K562 (cell line): ENCODE data around the gene OR2C1. TPM values are rescaled to one million over a fixed set of nuclear protein-coding genes. Genes with fewer than 3 reads are reported as not detected.

Experiments
- ARID1B ChIP-seq: fragments of 450-650 bp; IDR thresholded peaks from 2 replicates; pipeline ENCODE4 v1.6.1; 2016; ENCODE audit warnings: antibody characterized with exemption, mild to moderate bottlenecking, inconsistent platforms
- ATF7 ChIP-seq: fragments of 450-650 bp; IDR thresholded peaks from 2 replicates; pipeline ENCODE4 v1.7.1; 2014; ENCODE audit warnings: mild to moderate bottlenecking, moderate library complexity
- CTBP1 ChIP-seq: fragments of 450-650 bp; IDR thresholded peaks from 2 replicates; pipeline ENCODE4 v1.6.1; 2016; ENCODE audit warnings: borderline replicate concordance
- EP300 ChIP-seq: IDR thresholded peaks from 2 replicates; pipeline ENCODE4 v1.6.1; 2012; ENCODE audit warnings: low read length, improper control_type of control experiment
- ESRRA ChIP-seq: fragments of 450-650 bp; IDR thresholded peaks from 2 replicates; pipeline ENCODE4 v1.6.1; 2014; ENCODE audit warnings: low read depth, mild to moderate bottlenecking, moderate library complexity, borderline replicate concordance
- GTF2A2 ChIP-seq: IDR thresholded peaks from 2 replicates; pipeline ENCODE4 v1.6.1; 2016; ENCODE audit warnings: mild to moderate bottlenecking, missing genetic modification characterization, missing compliant biosample characterization
- HDAC2 ChIP-seq: fragments of 450-650 bp; IDR thresholded peaks from 2 replicates; pipeline ENCODE4 v1.6.1; 2016; ENCODE audit warnings: mild to moderate bottlenecking
- HDGF ChIP-seq: fragments of 450-650 bp; IDR thresholded peaks from 2 replicates; pipeline ENCODE4 v1.6.1; 2016
- ILF3 ChIP-seq: fragments of 450-650 bp; IDR thresholded peaks from 2 replicates; pipeline ENCODE4 v1.6.1; 2018; ENCODE audit warnings: antibody characterized with exemption, mild to moderate bottlenecking, moderate library complexity, borderline replicate concordance
- IRF2 ChIP-seq: sonication (generic); formaldehyde crosslinking; IDR thresholded peaks from 2 replicates; pipeline ENCODE4 v1.8.1; 2022; ENCODE audit warnings: mild to moderate bottlenecking, missing genetic modification reagents
- MBD2 ChIP-seq: sonication (generic); IDR thresholded peaks from 2 replicates; pipeline ENCODE4 v1.6.1; 2016; ENCODE audit warnings: low read depth, borderline replicate concordance
- NR2C2 ChIP-seq, 2 experiments: fragments of 200-800 bp in 1 of 2; sonication (Bioruptor generic) in 1 of 2; sonication (generic) in 1 of 2; formaldehyde crosslinking in 1 of 2; IDR thresholded peaks; 2 replicates each; pipeline versions ENCODE4 v1.6.1 to v1.8.0; 2016 to 2022; ENCODE audit warnings: mild to moderate bottlenecking in 1 of 2, missing compliant biosample characterization in 1 of 2, missing genetic modification characterization in 1 of 2, missing genetic modification reagents in 1 of 2
- OTX1 ChIP-seq: fragments of 450-650 bp; formaldehyde crosslinking; IDR thresholded peaks from 2 replicates; pipeline ENCODE4 v1.4.0; 2022; ENCODE audit warnings: mild to moderate bottlenecking
- PHTF2 ChIP-seq: fragments of 250-450 bp; sonication (Bioruptor Pico); IDR thresholded peaks from 2 replicates; pipeline ENCODE4 v1.5.0; 2021; ENCODE audit warnings: mild to moderate bottlenecking
- PML ChIP-seq: IDR thresholded peaks from 2 replicates; pipeline ENCODE4 v1.6.1; 2012; ENCODE audit warnings: low read length, inconsistent platforms
- RNF2 ChIP-seq: sonication (generic); IDR thresholded peaks from 2 replicates; pipeline ENCODE4 v1.6.1; 2016
- STAT5A ChIP-seq: IDR thresholded peaks from 2 replicates; pipeline ENCODE4 v1.6.1; 2012; ENCODE audit warnings: low read length, inconsistent platforms, borderline replicate concordance
- TBP ChIP-seq: optimal IDR thresholded peaks from 2 replicates; pipeline ENCODE3; 2011; ENCODE audit warnings: low read depth, low read length, improper control_type of control experiment
- TCF7 ChIP-seq: sonication (generic); IDR thresholded peaks from 2 replicates; pipeline ENCODE4 v1.6.1; 2016; ENCODE audit warnings: antibody characterized with exemption, borderline replicate concordance
- ZBED1 ChIP-seq: IDR thresholded peaks from 2 replicates; pipeline ENCODE4 v1.6.1; 2014
- ZC3H11A ChIP-seq: IDR thresholded peaks from 2 replicates; pipeline ENCODE4 v1.6.1; 2012; ENCODE audit warnings: low read depth, low read length, improper control_type of control experiment
- ZNF239 ChIP-seq: fragments of 250-450 bp; sonication (Bioruptor Pico); IDR thresholded peaks from 2 replicates; pipeline ENCODE4 v1.4.0; 2020; ENCODE audit warnings: mild to moderate bottlenecking
- polyA plus RNA-seq, 8 experiments: library from polyadenylated mRNA; depleted of rRNA in 4 of 8; stranded (reverse) in 5 of 8; unstranded in 3 of 8; fragments of >200 nt; fragmentation: Nextera tagmentation in 2 of 8; fragmentation: Illumina TruSeq in 1 of 8; extraction: Ambion mirVana in 2 of 8; extraction: Trizol in 1 of 8; gene quantifications; 2 replicates each; pipeline versions ENCODE4 v1.2.1 to v1.2.3, GENCODE V29; 2011 to 2014; ENCODE audit warnings: inconsistent platforms in 1 of 8, missing spikeins in 1 of 8
- total RNA-seq, 7 experiments: library from RNA; depleted of rRNA in 6 of 7; stranded (reverse); fragments of >200 nt in 6 of 7; fragmentation: Illumina TruSeq in 2 of 7; extraction: Trizol in 2 of 7; gene quantifications; 2 replicates each; pipeline versions ENCODE4 v1.2.1 to v1.2.3, GENCODE V29; 2011 to 2021; ENCODE audit warnings: low replicate concordance in 1 of 7
- TF ChIP-seq, protein P1 (sequence below): fragments of 200-800 bp; sonication (Bioruptor generic); IDR thresholded peaks from 2 replicates; pipeline ENCODE4 v1.6.1; 2016; ENCODE audit warnings: missing genetic modification characterization, missing compliant biosample characterization

Gene OR2C1
- total and polyA plus RNA-seq, 9 of the 15 experiments (the other 6 are each of a cell fraction or from before 2014, with no cell fraction given) = not detected

DNA sequence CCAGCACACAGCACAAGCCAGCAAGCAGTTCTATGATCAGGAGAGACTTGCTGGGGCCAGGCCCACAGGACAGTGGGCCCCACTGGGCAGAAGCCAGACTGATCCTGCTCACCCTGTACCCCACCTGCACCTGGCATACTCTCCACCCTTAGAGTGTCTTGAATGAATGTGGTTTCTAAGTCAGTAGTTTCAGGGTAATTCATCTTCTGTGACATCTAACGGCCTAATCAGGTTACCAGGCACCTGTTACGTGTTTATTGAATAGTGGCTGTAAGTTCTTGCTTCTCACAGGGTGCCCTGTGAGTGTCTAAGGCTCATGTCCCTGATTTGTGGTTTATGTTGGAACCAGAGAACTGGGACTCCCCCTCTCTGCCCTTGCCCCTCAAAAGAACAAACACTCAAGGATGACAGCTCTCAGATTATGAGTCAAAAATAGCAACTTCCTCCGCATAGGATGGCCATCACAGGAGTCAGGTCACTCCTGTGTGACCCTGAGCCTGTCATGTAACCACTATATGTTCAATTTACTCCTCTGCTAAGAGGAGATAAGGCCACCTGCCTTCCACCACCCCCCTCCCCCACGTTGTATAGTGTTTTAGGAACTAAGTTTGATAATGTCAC is 7.0 kb upstream of the OR2C1 start (continued):
- TF ChIP-seq, protein P1, sequence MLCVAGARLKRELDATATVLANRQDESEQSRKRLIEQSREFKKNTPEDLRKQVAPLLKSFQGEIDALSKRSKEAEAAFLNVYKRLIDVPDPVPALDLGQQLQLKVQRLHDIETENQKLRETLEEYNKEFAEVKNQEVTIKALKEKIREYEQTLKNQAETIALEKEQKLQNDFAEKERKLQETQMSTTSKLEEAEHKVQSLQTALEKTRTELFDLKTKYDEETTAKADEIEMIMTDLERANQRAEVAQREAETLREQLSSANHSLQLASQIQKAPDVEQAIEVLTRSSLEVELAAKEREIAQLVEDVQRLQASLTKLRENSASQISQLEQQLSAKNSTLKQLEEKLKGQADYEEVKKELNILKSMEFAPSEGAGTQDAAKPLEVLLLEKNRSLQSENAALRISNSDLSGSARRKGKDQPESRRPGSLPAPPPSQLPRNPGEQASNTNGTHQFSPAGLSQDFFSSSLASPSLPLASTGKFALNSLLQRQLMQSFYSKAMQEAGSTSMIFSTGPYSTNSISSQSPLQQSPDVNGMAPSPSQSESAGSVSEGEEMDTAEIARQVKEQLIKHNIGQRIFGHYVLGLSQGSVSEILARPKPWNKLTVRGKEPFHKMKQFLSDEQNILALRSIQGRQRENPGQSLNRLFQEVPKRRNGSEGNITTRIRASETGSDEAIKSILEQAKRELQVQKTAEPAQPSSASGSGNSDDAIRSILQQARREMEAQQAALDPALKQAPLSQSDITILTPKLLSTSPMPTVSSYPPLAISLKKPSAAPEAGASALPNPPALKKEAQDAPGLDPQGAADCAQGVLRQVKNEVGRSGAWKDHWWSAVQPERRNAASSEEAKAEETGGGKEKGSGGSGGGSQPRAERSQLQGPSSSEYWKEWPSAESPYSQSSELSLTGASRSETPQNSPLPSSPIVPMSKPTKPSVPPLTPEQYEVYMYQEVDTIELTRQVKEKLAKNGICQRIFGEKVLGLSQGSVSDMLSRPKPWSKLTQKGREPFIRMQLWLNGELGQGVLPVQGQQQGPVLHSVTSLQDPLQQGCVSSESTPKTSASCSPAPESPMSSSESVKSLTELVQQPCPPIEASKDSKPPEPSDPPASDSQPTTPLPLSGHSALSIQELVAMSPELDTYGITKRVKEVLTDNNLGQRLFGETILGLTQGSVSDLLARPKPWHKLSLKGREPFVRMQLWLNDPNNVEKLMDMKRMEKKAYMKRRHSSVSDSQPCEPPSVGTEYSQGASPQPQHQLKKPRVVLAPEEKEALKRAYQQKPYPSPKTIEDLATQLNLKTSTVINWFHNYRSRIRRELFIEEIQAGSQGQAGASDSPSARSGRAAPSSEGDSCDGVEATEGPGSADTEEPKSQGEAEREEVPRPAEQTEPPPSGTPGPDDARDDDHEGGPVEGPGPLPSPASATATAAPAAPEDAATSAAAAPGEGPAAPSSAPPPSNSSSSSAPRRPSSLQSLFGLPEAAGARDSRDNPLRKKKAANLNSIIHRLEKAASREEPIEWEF (CRISPR knock-in tag) = peak; percentile 17; the same call in 1 of the 2 replicates
- TF ChIP-seq TBP = no peak
- peak; percentile 90 for TF ChIP-seq PML
- peak; percentile 96 for TF ChIP-seq ARID1B
- TF ChIP-seq ILF3 = no peak
- peak; percentile 80 for TF ChIP-seq ATF7
- TF ChIP-seq OTX1 = no peak
- no peak for TF ChIP-seq NR2C2 (CRISPR knock-in tag; IDR thresholded peaks at IDR 0.05)
- peak; percentile 48; the same call in 1 of the 2 replicates for TF ChIP-seq NR2C2 (tag; IDR thresholded peaks at IDR 0.05)
- TF ChIP-seq STAT5A = peak; percentile 84
- peak; percentile 78; the same call in 1 of the 2 replicates for TF ChIP-seq TCF7
- TF ChIP-seq CTBP1 = peak; percentile 97
- TF ChIP-seq ZNF239 = no peak
- TF ChIP-seq PHTF2 (CRISPR knock-in tag) = no peak
- no peak for TF ChIP-seq ZC3H11A
- no peak for TF ChIP-seq GTF2A2 (tag)
- TF ChIP-seq ZBED1 = no peak; the same call in 1 of the 2 replicates
- TF ChIP-seq ESRRA = peak; percentile 93
- peak; percentile 94; the same call in 1 of the 2 replicates for TF ChIP-seq HDAC2
- peak; percentile 88 for TF ChIP-seq EP300
- TF ChIP-seq MBD2 = peak; percentile 57; the same call in 1 of the 2 replicates
- peak; percentile 65; the same call in 1 of the 2 replicates for TF ChIP-seq RNF2
- TF ChIP-seq IRF2 (CRISPR knock-in tag) = no peak
- no peak for TF ChIP-seq HDGF
